ENCODE data around the gene LRRC74B. TPM values are rescaled to one million over a fixed set of nuclear protein-coding genes. Genes with fewer than 3 reads are reported as not detected.
A peak's percentile ranks its signal among the peaks of the same experiment; 100 is the strongest.

Gene LRRC74B
- total RNA-seq, 1 experiment from 2014 or later: not detected

DNA sequence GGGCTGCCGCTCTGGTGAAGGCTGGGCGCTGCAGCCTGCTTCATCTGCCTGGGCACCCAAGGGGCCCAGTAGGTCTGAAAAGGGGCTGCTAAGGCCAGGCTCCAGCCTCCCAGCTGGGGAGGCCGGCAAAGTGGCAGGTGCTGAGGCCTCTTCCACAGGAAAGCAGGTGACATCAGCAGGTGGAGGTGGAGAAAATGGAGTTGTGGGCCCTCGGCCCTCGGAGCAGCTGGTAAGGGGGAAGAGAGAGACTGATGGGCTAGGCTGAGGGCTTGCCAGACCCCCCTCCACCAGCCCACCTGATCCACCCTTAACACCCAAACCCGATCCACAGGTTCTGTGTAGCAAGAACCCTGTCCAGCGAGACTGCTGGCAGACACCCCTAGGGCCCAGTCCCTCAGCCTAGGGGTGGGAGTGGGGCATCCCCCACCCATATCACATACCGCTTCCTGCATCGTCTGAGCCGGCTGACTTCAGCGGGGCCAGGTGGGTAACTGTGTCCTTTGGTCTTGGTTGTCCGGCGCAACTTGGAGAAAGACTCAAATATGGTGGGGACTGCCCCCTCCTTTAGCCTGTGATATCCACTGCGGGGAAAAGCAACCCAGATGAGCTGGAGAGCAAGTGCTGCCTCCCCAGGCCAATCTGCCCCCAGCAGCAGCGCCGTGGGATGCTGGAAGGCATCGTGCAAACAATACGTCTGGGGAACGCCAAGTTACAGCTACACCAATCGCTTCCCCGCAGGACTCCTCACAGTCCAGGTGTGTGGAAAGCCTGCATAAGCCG, 45.3 kb upstream of the LRRC74B start:
- Histone ChIP-seq H2AFZ (ENCODE audit: low read length) (no peak overlapping the region), H3K9ac (ENCODE audit: low read length) (peak overlapping the region; percentile 96), H3K79me2 (ENCODE audit: low read length) (peaks cover 36% of the 10 kb centered on the region), H3F3A (ENCODE audit: low read length, unreplicated experiment) (no peaks in the 10 kb centered on the region), H3K4me1 (ENCODE audit: insufficient read depth, low read length) (peaks cover 24% of the 10 kb centered on the region), H3K9me2 (replicated peaks; ENCODE audit: low read length) (no peaks in the 10 kb centered on the region), H3K27ac (ENCODE audit: low read length) (no peak overlapping the region), H3K27me3 (ENCODE audit: low read length) (no peaks in the 10 kb centered on the region), H3K9me3 (ENCODE audit: low read length) (no peaks in the 10 kb centered on the region), H4K20me1 (ENCODE audit: low read length) (no peaks in the 10 kb centered on the region), H3K36me3 (ENCODE audit: low read depth, low read length) (peaks cover 6% of the 10 kb centered on the region; the same call in 1 of the 2 replicates), H3K4me3 (ENCODE audit: low read length) (peak overlapping the region; percentile 92), H3K4me2 (ENCODE audit: low read length) (peak overlapping the region; percentile 100)
- intact Hi-C loops (cut with micrococcal nuclease): no loop called here
- BruUV-seq (replicated peaks): no TSS peak
- ChIA-PET CTCF (no interaction called here), POLR2A (ENCODE audit: unreplicated experiment) (no interaction called here)
- ATAC-seq (peak; percentile 6; the same call in 1 of the 2 replicates), DNase-seq (peak; percentile 9)
- TF ChIP-seq EZH2 (IDR thresholded peaks at IDR 0.05; ENCODE audit: low read length, unreplicated experiment) (no peak), EZH2phosphoT487 (IDR thresholded peaks at IDR 0.05; ENCODE audit: borderline replicate concordance, low read length) (no peak), CTCF (conservative IDR thresholded peaks at IDR 0.05; ENCODE audit: low read depth, low read length) (no peak)

DNA sequence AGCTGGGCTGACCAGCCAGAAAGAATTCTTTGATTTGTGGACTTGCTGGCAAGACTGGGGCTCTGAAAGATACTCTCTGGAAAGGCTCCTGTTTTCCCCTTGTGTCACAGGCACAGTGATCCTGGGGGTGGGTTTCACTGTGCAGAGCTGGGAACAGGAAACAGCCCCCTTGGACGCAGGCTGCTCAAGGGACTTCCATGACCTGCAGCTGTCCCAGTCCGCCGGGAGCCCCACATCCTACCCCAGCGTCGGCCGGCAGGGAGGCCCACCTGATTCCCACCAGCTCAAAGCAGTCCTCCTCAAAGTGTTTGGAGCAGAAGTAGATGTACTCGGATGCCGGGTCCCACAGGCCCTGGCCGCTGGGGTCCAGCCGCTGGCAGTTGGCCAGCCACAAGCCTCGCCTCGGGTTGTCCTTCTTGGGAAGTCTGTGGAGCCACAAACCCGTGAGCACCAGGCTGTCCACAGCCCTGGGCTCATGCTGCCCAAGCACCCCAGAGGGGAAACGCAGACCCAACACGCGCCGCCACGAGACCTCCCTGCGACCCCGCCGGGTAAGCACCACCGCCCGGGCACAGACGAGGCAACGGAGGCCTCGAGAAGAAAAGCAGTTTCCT, 44.7 kb upstream of the LRRC74B start:
- no peaks in the 10 kb centered on the region for H3K27me3 ChIP-seq (ENCODE audit: low read length)
- TF ChIP-seq EZH2 (IDR thresholded peaks at IDR 0.05; ENCODE audit: low read length, unreplicated experiment): no peak
- TF ChIP-seq EZH2phosphoT487 (IDR thresholded peaks at IDR 0.05; ENCODE audit: borderline replicate concordance, low read length): no peak
- TF ChIP-seq CTCF (conservative IDR thresholded peaks at IDR 0.05; ENCODE audit: low read depth, low read length): no peak
- DNase-seq (no peak), ATAC-seq (peak; percentile 1; the same call in 1 of the 2 replicates)
- no peaks in the 10 kb centered on the region for H4K20me1 ChIP-seq (ENCODE audit: low read length)
- POLR2A ChIA-PET (ENCODE audit: unreplicated experiment): no interaction called here
- intact Hi-C loops (cut with micrococcal nuclease): no loop called here
- peaks cover 36% of the 10 kb centered on the region for H3K79me2 ChIP-seq (ENCODE audit: low read length)
- CTCF ChIA-PET: no interaction called here
- no peaks in the 10 kb centered on the region for H3K9me3 ChIP-seq (ENCODE audit: low read length)
- peak overlapping the region; percentile 91 for H3K27ac ChIP-seq (ENCODE audit: low read length)
- TSS peak; percentile 69 for BruUV-seq (replicated peaks)
- H3K36me3 ChIP-seq (ENCODE audit: low read depth, low read length): peaks cover 6% of the 10 kb centered on the region; the same call in 1 of the 2 replicates
- peaks cover 24% of the 10 kb centered on the region for H3K4me1 ChIP-seq (ENCODE audit: insufficient read depth, low read length)
- no peaks in the 10 kb centered on the region for H3K9me2 ChIP-seq (replicated peaks; ENCODE audit: low read length)
- H3F3A ChIP-seq (ENCODE audit: low read length, unreplicated experiment): no peaks in the 10 kb centered on the region
- peak overlapping the region; percentile 96 for H3K9ac ChIP-seq (ENCODE audit: low read length)
- H2AFZ ChIP-seq (ENCODE audit: low read length): peak overlapping the region; percentile 70
- peak overlapping the region; percentile 100 for H3K4me2 ChIP-seq (ENCODE audit: low read length)
- peak overlapping the region; percentile 92 for H3K4me3 ChIP-seq (ENCODE audit: low read length)

All from PC-3 (cell line).